Endothelial cell of umbilical vein (primary cell): ENCODE data around the gene TBCE. TPM values are rescaled to one million over a fixed set of nuclear protein-coding genes. Genes with fewer than 3 reads are reported as not detected.

Source experiments
- BruUV-seq: library from RNA; stranded (reverse); fragments of 400-500 nt; replicated peaks from 2 replicates; lab custom pipeline; 2021; lab: Mats Ljungman, UMichigan
- CTCF ChIA-PET: fragments of 300-600, 350-600 bp; sonication (Branson Sonifier 250); formaldehyde crosslinking; loops from one replicate; lab custom pipeline; 2021; ENCODE audit warnings: antibody characterized with exemption, inconsistent platforms; lab: Charles Lee
- POLR2A ChIA-PET: fragments of 300-600, 350-600 bp; sonication (Branson Sonifier 250); formaldehyde crosslinking; loops from one replicate; lab custom pipeline; 2021; ENCODE audit warnings: antibody characterized with exemption, inconsistent platforms; lab: Charles Lee
- DNase-seq: peaks from one replicate; pipeline ENCODE4 v3.0.0-alpha.2; 2011; ENCODE audit warnings: low read depth, low spot score
- FAIRE-seq: peaks from 2 replicates; lab custom pipeline; 2011; peaks lifted over from hg19 to GRCh38; lab: Jason Lieb, UNC
- H2AFZ ChIP-seq: 2 replicates; pipeline ENCODE4 v1.6.0; 2012; ENCODE audit warnings: low read depth, low read length, control low read depth, inconsistent platforms
- H3K27ac ChIP-seq: 2 replicates; pipeline ENCODE4 v1.5.1; 2011; ENCODE audit warnings: low read depth, mild to moderate bottlenecking, control low read depth, low read length, moderate library complexity; ENCODE audit not compliant: insufficient read depth
- H3K27me3 ChIP-seq, 2 experiments: 2 replicates each; pipeline versions ENCODE4 v1.6.0 to v1.6.1; 2011; ENCODE audit warnings: low read length in 2 of 2, mixed read lengths in 1 of 2; ENCODE audit not compliant: control insufficient read depth in 2 of 2, insufficient read depth in 2 of 2
- H3K36me3 ChIP-seq, 2 experiments: 2 replicates in 1 of 2; 3 replicates in 1 of 2; pipeline ENCODE4 v1.5.1; 2011; ENCODE audit warnings: low read length in 2 of 2, mild to moderate bottlenecking in 1 of 2, moderate library complexity in 1 of 2; ENCODE audit not compliant: control insufficient read depth in 2 of 2, insufficient read depth in 2 of 2; ENCODE audit errors: extremely low read depth in 1 of 2
- H3K4me1 ChIP-seq: 3 replicates; pipeline ENCODE4 v1.5.1; 2011; ENCODE audit warnings: mild to moderate bottlenecking, low read length; ENCODE audit not compliant: control insufficient read depth, insufficient read depth; ENCODE audit errors: extremely low read depth
- H3K4me2 ChIP-seq: 2 replicates; pipeline ENCODE4 v1.6.1; 2011; ENCODE audit warnings: low read length, control low read depth, mixed read lengths; ENCODE audit not compliant: insufficient read depth
- H3K4me3 ChIP-seq, 3 experiments: fragments of 200-600 bp in 1 of 3; sonication (generic), shearing (Covaris generic) in 1 of 3; replicated peaks in 1 of 3; 2 replicates each; pipeline ENCODE4 v1.5.1; 2011 to 2016; ENCODE audit warnings: control low read depth in 3 of 3, low read length in 3 of 3, mild to moderate bottlenecking in 2 of 3, inconsistent platforms in 1 of 3, low read depth in 1 of 3, moderate library complexity in 1 of 3; ENCODE audit not compliant: insufficient read depth in 1 of 3
- H3K79me2 ChIP-seq: 2 replicates; pipeline ENCODE4 v1.6.0; 2012; ENCODE audit warnings: low read length, inconsistent platforms; ENCODE audit not compliant: control insufficient read depth, insufficient read depth
- H3K9ac ChIP-seq: replicated peaks from 2 replicates; pipeline ENCODE3; 2011; ENCODE audit warnings: low read length, control low read depth; ENCODE audit not compliant: insufficient read depth; ENCODE audit errors: extremely low read depth
- H3K9me1 ChIP-seq: replicated peaks from 3 replicates; pipeline ENCODE4 v1.6.0; 2011; ENCODE audit warnings: mild to moderate bottlenecking, low read length; ENCODE audit not compliant: control insufficient read depth, insufficient read depth; ENCODE audit errors: extremely low read depth
- H3K9me3 ChIP-seq: replicated peaks from 2 replicates; pipeline ENCODE4 v1.5.1; 2012; ENCODE audit warnings: low read length, inconsistent platforms; ENCODE audit not compliant: control insufficient read depth, insufficient read depth
- H4K20me1 ChIP-seq: replicated peaks from 2 replicates; pipeline ENCODE3; 2011; ENCODE audit warnings: mild to moderate bottlenecking, low read length; ENCODE audit not compliant: control insufficient read depth, insufficient read depth; ENCODE audit errors: extremely low read depth
- EZH2 ChIP-seq: IDR thresholded peaks from 2 replicates; pipeline ENCODE4 v1.6.1; 2012; ENCODE audit warnings: borderline replicate concordance, low read depth, mild to moderate bottlenecking, moderate library complexity, low read length, inconsistent platforms; ENCODE audit not compliant: severe bottlenecking
- FOS ChIP-seq: IDR thresholded peaks from 2 replicates; pipeline ENCODE4 v1.6.1; 2011; ENCODE audit warnings: mild to moderate bottlenecking, low read length, moderate library complexity, borderline replicate concordance; ENCODE audit not compliant: insufficient read depth
- GATA2 ChIP-seq: IDR thresholded peaks from 2 replicates; pipeline ENCODE4 v1.7.0; 2011; ENCODE audit warnings: low read depth, mild to moderate bottlenecking, moderate library complexity, mixed read lengths, low read length; ENCODE audit not compliant: insufficient read length, insufficient read depth
- JUN ChIP-seq: IDR thresholded peaks from 2 replicates; pipeline ENCODE4 v1.6.1; 2011; ENCODE audit warnings: borderline replicate concordance, low read depth; ENCODE audit not compliant: insufficient read length, insufficient read depth
- MYC ChIP-seq: IDR thresholded peaks from one replicate; pipeline ENCODE4 v1.6.1; 2011; ENCODE audit warnings: mild to moderate bottlenecking, low read depth, low read length
- POLR2A ChIP-seq: IDR thresholded peaks from 2 replicates; pipeline ENCODE4 v1.6.1; 2012; ENCODE audit warnings: low read depth, mild to moderate bottlenecking, control low read depth, low read length
- POLR2AphosphoS5 ChIP-seq: IDR thresholded peaks from 2 replicates; pipeline ENCODE4 v1.6.1; 2012; ENCODE audit warnings: low read depth, mild to moderate bottlenecking, control low read depth, low read length, moderate library complexity; ENCODE audit not compliant: insufficient read depth
- dilution Hi-C: fragments of 300-500 bp; cut with MboI; formaldehyde crosslinking; loops from one replicate; pipeline ENCODE4 v1.15.0; 2019; ENCODE audit warnings: low sequenced_read_pairs; ENCODE audit not compliant: extremely low pct_ligation_motif_present
- intact Hi-C: fragments of 100-400 bp; cut with micrococcal nuclease; formaldehyde crosslinking; loops from one replicate; pipeline ENCODE4 v1.10.0; 2022
- polyA plus RNA-seq, 4 experiments: library from polyadenylated mRNA; depleted of rRNA in 3 of 4; stranded (reverse) in 3 of 4; unstranded in 1 of 4; fragments of >200 nt; gene quantifications; 2 replicates each; pipeline versions ENCODE4 v1.2.1 to v1.2.3, GENCODE V29; 2011 to 2012; ENCODE audit warnings: missing spikeins in 1 of 4
- total RNA-seq: library from RNA; stranded (reverse); gene quantifications from 2 replicates; pipeline ENCODE4 v1.2.3, GENCODE V29; 2021
- TF ChIP-seq, protein P1 (sequence below), 2 donors: IDR thresholded peaks; 1 replicate in 1 of 2; 2 replicates in 1 of 2; pipeline ENCODE4 v1.5.1; 2011; ENCODE audit warnings: low read length in 2 of 2, mild to moderate bottlenecking in 2 of 2, moderate library complexity in 2 of 2, control low read depth in 1 of 2, inconsistent platforms in 1 of 2, low read depth in 1 of 2; ENCODE audit not compliant: insufficient read depth in 1 of 2; ENCODE audit errors: extremely low read depth in 1 of 2
- TF ChIP-seq, protein P2 (sequence below): IDR thresholded peaks from 2 replicates; pipeline ENCODE4 v1.6.1; 2011; ENCODE audit not compliant: insufficient read depth, insufficient read length

The TBCE gene
- total and polyA plus RNA-seq, 2 donors (not counting 3 experiments of a cell fraction or from before 2014, with no cell fraction given) = 13.7 to 32.6 TPM

DNA sequence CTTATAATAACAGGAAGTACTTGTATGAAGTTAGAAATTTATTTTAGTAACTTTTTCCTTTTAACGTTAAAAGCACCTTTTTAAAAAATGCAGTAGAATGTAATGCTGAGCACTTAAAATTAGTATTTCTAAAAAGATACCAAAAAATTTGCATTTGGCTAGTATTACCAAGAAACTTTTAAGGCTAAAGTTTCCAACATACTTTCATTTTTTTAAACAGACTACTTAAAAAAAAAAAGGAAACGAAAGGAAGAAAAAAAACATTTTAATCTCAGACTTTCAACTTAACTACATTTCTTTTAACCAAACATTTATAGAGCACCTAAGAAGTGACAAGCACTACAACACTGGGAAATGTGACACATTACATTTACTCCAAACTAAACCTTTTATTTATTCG, 42.1 kb upstream of the TBCE start:
- intact Hi-C loops = loop anchor here (5.0 to 10.0 kb wide), 3 partner anchors 128 to 680 kb away; partner anchors contain the start of gene RBM34

More for the DNA sequence above, 42.1 kb upstream of the TBCE start:
- no peaks in the 10 kb centered on the region for H3K9me1 ChIP-seq
- H3K9me3 ChIP-seq = no peaks in the 10 kb centered on the region
- ChIA-PET CTCF (interaction anchor here (1.1 to 1.9 kb wide), 5 partner anchors 8 to 459 kb away, joined by 3 to 7 read pairs (median 5); no protein-coding TSS in a partner anchor), POLR2A (no interaction called here)
- H3K9ac ChIP-seq = peak overlapping the region; percentile 24
- TF ChIP-seq, protein P1, sequence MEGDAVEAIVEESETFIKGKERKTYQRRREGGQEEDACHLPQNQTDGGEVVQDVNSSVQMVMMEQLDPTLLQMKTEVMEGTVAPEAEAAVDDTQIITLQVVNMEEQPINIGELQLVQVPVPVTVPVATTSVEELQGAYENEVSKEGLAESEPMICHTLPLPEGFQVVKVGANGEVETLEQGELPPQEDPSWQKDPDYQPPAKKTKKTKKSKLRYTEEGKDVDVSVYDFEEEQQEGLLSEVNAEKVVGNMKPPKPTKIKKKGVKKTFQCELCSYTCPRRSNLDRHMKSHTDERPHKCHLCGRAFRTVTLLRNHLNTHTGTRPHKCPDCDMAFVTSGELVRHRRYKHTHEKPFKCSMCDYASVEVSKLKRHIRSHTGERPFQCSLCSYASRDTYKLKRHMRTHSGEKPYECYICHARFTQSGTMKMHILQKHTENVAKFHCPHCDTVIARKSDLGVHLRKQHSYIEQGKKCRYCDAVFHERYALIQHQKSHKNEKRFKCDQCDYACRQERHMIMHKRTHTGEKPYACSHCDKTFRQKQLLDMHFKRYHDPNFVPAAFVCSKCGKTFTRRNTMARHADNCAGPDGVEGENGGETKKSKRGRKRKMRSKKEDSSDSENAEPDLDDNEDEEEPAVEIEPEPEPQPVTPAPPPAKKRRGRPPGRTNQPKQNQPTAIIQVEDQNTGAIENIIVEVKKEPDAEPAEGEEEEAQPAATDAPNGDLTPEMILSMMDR (IDR thresholded peaks at IDR 0.05; ENCODE audit: extremely low read depth in 1 of 2, insufficient read depth in 1 of 2, low read depth in 1 of 2, low read length in 2 of 2) = no peak
- TF ChIP-seq MYC (no peak), EZH2 (no peak), JUN (no peak), GATA2 (no peak), FOS (no peak), POLR2AphosphoS5 (no peak), POLR2A (no peak)
- TF ChIP-seq, protein P2, sequence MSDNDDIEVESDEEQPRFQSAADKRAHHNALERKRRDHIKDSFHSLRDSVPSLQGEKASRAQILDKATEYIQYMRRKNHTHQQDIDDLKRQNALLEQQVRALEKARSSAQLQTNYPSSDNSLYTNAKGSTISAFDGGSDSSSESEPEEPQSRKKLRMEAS = no peak
- peaks cover 85% of the 10 kb centered on the region for H3K79me2 ChIP-seq
- H4K20me1 ChIP-seq = peaks cover 19% of the 10 kb centered on the region
- no peak overlapping the region for H3K27ac ChIP-seq
- H3K4me3 ChIP-seq = peak overlapping the region in 1 of 3 experiments; percentile 82
- dilution Hi-C loops = no loop called here
- DNase-seq = peak; percentile 9
- H3K4me1 ChIP-seq = peaks cover 18% of the 10 kb centered on the region
- H3K27me3 ChIP-seq = no peaks in the 10 kb centered on the region
- no peak for FAIRE-seq
- H3K36me3 ChIP-seq = peaks cover 0 to 2% of the 10 kb centered on the region in 2 experiments
- no TSS peak for BruUV-seq
- H3K4me2 ChIP-seq = peak overlapping the region; percentile 97
- H2AFZ ChIP-seq = no peak overlapping the region
